ENCODE data around the gene TMPRSS4. TPM values are rescaled to one million over a fixed set of nuclear protein-coding genes. Genes with fewer than 3 reads are reported as not detected.

The TMPRSS4 gene
- total RNA-seq, 1 experiment from 2014 or later: not detected

- no peak for TF ChIP-seq CTCF (conservative IDR thresholded peaks at IDR 0.05)
- Histone ChIP-seq H4K91ac (ENCODE audit: insufficient read length, low read depth, low read length) (no peak overlapping the region), H2BK12ac (ENCODE audit: insufficient read length, low read depth, low read length) (no peak overlapping the region), H2BK5ac (ENCODE audit: insufficient read length, low read length) (no peak overlapping the region), H2BK20ac (ENCODE audit: low read depth, low read length, poor library complexity, severe bottlenecking) (no peak overlapping the region), H4K8ac (replicated peaks; ENCODE audit: insufficient read length, low read depth, low read length) (no peak overlapping the region), H3K56ac (ENCODE audit: insufficient read length, low read depth, low read length) (no peak overlapping the region), H2BK15ac (ENCODE audit: low read depth, low read length) (no peak overlapping the region), H3K9me3 (ENCODE audit: control insufficient read depth, low read depth, low read length) (no peaks in the 10 kb centered on the region), H3K18ac (ENCODE audit: insufficient read length, low read depth, low read length) (no peak overlapping the region), H3K79me2 (ENCODE audit: insufficient read depth, low read length) (no peaks in the 10 kb centered on the region), H3K23ac (ENCODE audit: insufficient read length, low read depth, low read length) (no peak overlapping the region), H3K14ac (ENCODE audit: insufficient read depth, low read length) (no peak overlapping the region), H3K4ac (ENCODE audit: low read depth, low read length) (no peak overlapping the region), H4K5ac (ENCODE audit: insufficient read length, low read depth, low read length) (no peak overlapping the region), H3K9ac (ENCODE audit: extremely low read depth, insufficient read length, low read length) (no peak overlapping the region), H4K20me1 (ENCODE audit: control insufficient read depth, insufficient read depth, insufficient read length) (no peaks in the 10 kb centered on the region), H2BK120ac (ENCODE audit: low read depth, low read length, poor library complexity, severe bottlenecking) (no peak overlapping the region), H3K23me2 (ENCODE audit: insufficient read length, low read depth, low read length, poor library complexity, severe bottlenecking) (peaks cover 8% of the 10 kb centered on the region), H2AK5ac (ENCODE audit: insufficient read length, low read length) (no peak overlapping the region), H3K4me1 (ENCODE audit: insufficient read depth, low read length) (peaks cover 6% of the 10 kb centered on the region; the same call in 1 of the 2 replicates), H3K4me2 (ENCODE audit: insufficient read depth, insufficient read length, low read length) (peak overlapping the region; percentile 58), H3K79me1 (ENCODE audit: insufficient read depth, low read depth, low read length, poor library complexity, severe bottlenecking) (no peaks in the 10 kb centered on the region), H3K27me3 (ENCODE audit: insufficient read depth, low read length) (peaks cover 33% of the 10 kb centered on the region; the same call in 1 of the 2 replicates), H3K27ac (ENCODE audit: insufficient read length, low read depth, low read length) (no peak overlapping the region), H3T11ph (ENCODE audit: low read length) (no peak overlapping the region), H2AFZ (ENCODE audit: low read length) (no peak overlapping the region)
- Mint-ChIP-seq H3K9me3 (no peaks in the 10 kb centered on the region), H3K4me3 (peak overlapping the region; percentile 54 to 76), H3K27ac (no peak overlapping the region), H3K4me1 (peaks cover 39 to 51% of the 10 kb centered on the region in 2 experiments), H3K27me3 (ENCODE audit: low read depth) (peaks cover 99% of the 10 kb centered on the region), H3K36me3 (ENCODE audit: insufficient read depth in 1 of 3, low read depth in 3 of 3) (no peaks in the 10 kb centered on the region)
- DNase-seq: no peak
- no CpG with 5 or more reads among the region's 8 CpGs for WGBS (ENCODE audit: extremely low coverage, insufficient read length, low lambda C conversion rate)
These were observed 94.0 kb downstream of the TMPRSS4 start for GRCh38 chr11:118170882-118171268.

Other genes with a start within 250 kb of the TMPRSS4 start
- 16.3 and 18.3 TPM in 2 replicates for gene FXYD6, start 200.4 kb upstream of the TMPRSS4 start, total RNA-seq (2021)
- gene TMPRSS13, start 147.7 kb upstream of the TMPRSS4 start, total RNA-seq (2021): 0.35 and 0.50 TPM in 2 replicates
- not detected in 2 replicates for gene IL10RA, start 90.7 kb upstream of the TMPRSS4 start, total RNA-seq (2021)
- not detected in 2 replicates for gene SMIM35, start 9.9 kb downstream of the TMPRSS4 start, total RNA-seq (2021)
- 1.6 and 1.9 TPM in 2 replicates for gene SCN4B, start 75.7 kb downstream of the TMPRSS4 start, total RNA-seq (2021)
- gene SCN2B, start 99.6 kb downstream of the TMPRSS4 start, total RNA-seq (2021): not detected in 2 replicates
- gene JAML, start 147.9 kb downstream of the TMPRSS4 start, total RNA-seq (2021): 0.35 and 0.48 TPM in 2 replicates
- gene MPZL3, start 175.3 kb downstream of the TMPRSS4 start, total RNA-seq (2021): 2.1 and 2.6 TPM in 2 replicates
- gene MPZL2, start 187.2 kb downstream of the TMPRSS4 start, total RNA-seq (2021): 0.26 and 0.55 TPM in 2 replicates
- gene CD3E, start 227.7 kb downstream of the TMPRSS4 start, total RNA-seq (2021): not detected in 2 replicates